ENCODE results near the gene SMYD3. TPM values are rescaled to one million over a fixed set of nuclear protein-coding genes. Genes with fewer than 3 reads are reported as not detected.

The SMYD3 gene
- total and polyA plus RNA-seq, 2 of the 13 experiments (the other 11 are each of a cell fraction or from before 2014, with no cell fraction given), result 27.7 to 35.8 TPM

GRCh38 chr1:246428542-246429308, 78.4 kb downstream of the SMYD3 start:
- no peak for DNase-seq (ENCODE audit: low spot score)
- H3K27ac ChIP-seq (ENCODE audit: extremely low read length, insufficient read depth, low read length), result no peak overlapping the region
- intact Hi-C loops (cut with micrococcal nuclease; ENCODE audit: unreplicated experiment) (no loop called here), in situ Hi-C loops (cut with HindIII; ENCODE audit: extremely low pct_ligation_motif_present, low pct_unique_long_range_greater_than_20kb) (no loop called here)
- no peaks in the 10 kb centered on the region for H4K20me1 ChIP-seq (ENCODE audit: insufficient read depth, low read length)
- CTCF ChIA-PET (ENCODE audit: low intra/inter-chr PET ratio, low total read pairs), result no interaction called here
- BruUV-seq (replicated peaks), result no TSS peak
- H3K4me3 ChIP-seq (replicated peaks in 1 of 3; ENCODE audit: insufficient read depth in 1 of 3, low read depth in 2 of 3, low read length in 3 of 3), result no peak overlapping the region
- ATAC-seq, result no peak
- POLR2A ChIA-PET, result no interaction called here
- no peak overlapping the region for H3K9ac ChIP-seq (ENCODE audit: insufficient read depth, low read depth, low read length)
- no peaks in the 10 kb centered on the region for H3K27me3 ChIP-seq (ENCODE audit: control insufficient read depth in 1 of 2, insufficient read depth in 2 of 2, low read length in 2 of 2)
- H3K9me3 ChIP-seq (ENCODE audit: low read length), result no peaks in the 10 kb centered on the region
- no peak overlapping the region for H3K4me2 ChIP-seq (ENCODE audit: low read depth, low read length)
- WGBS (ENCODE audit: low lambda C conversion rate), result 82% methylated on average over 7 of the region's 9 CpGs
- H3K36me3 ChIP-seq (replicated peaks in 1 of 2; ENCODE audit: control insufficient read depth in 1 of 2, insufficient read depth in 2 of 2, low read length in 2 of 2), result no peaks in the 10 kb centered on the region
- TF ChIP-seq, protein P1, sequence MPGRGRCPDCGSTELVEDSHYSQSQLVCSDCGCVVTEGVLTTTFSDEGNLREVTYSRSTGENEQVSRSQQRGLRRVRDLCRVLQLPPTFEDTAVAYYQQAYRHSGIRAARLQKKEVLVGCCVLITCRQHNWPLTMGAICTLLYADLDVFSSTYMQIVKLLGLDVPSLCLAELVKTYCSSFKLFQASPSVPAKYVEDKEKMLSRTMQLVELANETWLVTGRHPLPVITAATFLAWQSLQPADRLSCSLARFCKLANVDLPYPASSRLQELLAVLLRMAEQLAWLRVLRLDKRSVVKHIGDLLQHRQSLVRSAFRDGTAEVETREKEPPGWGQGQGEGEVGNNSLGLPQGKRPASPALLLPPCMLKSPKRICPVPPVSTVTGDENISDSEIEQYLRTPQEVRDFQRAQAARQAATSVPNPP (CRISPR knock-in tag; IDR thresholded peaks at IDR 0.05), result no peak
- TF ChIP-seq CCDC6 (CRISPR knock-in tag; IDR thresholded peaks at IDR 0.05) (no peak), NCOA5 (CRISPR knock-in tag; IDR thresholded peaks at IDR 0.05) (no peak)
- H2AFZ ChIP-seq (ENCODE audit: low read length), result no peak overlapping the region
- no peaks in the 10 kb centered on the region for H3K79me2 ChIP-seq (ENCODE audit: insufficient read depth, low read length)
- H3K4me1 ChIP-seq (ENCODE audit: insufficient read depth, low read length), result peaks cover 11% of the 10 kb centered on the region
- no peak for FAIRE-seq

GRCh38 chr1:246427611-246428010, 79.5 kb downstream of the SMYD3 start:
- no peak for FAIRE-seq
- no peak for ATAC-seq
- Histone ChIP-seq H3K27me3 (ENCODE audit: control insufficient read depth in 1 of 2, insufficient read depth in 2 of 2, low read length in 2 of 2) (no peaks in the 10 kb centered on the region), H3K36me3 (replicated peaks in 1 of 2; ENCODE audit: control insufficient read depth in 1 of 2, insufficient read depth in 2 of 2, low read length in 2 of 2) (no peaks in the 10 kb centered on the region), H3K9ac (ENCODE audit: insufficient read depth, low read depth, low read length) (no peak overlapping the region), H3K79me2 (ENCODE audit: insufficient read depth, low read length) (no peaks in the 10 kb centered on the region), H3K4me3 (replicated peaks in 1 of 3; ENCODE audit: insufficient read depth in 1 of 3, low read depth in 2 of 3, low read length in 3 of 3) (no peak overlapping the region), H4K20me1 (ENCODE audit: insufficient read depth, low read length) (no peaks in the 10 kb centered on the region), H3K4me1 (ENCODE audit: insufficient read depth, low read length) (peaks cover 11% of the 10 kb centered on the region), H3K4me2 (ENCODE audit: low read depth, low read length) (no peak overlapping the region), H3K27ac (ENCODE audit: extremely low read length, insufficient read depth, low read length) (no peak overlapping the region), H2AFZ (ENCODE audit: low read length) (no peak overlapping the region), H3K9me3 (ENCODE audit: low read length) (no peaks in the 10 kb centered on the region)
- POLR2A ChIA-PET, result no interaction called here
- WGBS (ENCODE audit: low lambda C conversion rate), result 100% methylated on average over 3 of the region's 3 CpGs
- DNase-seq (ENCODE audit: low spot score), result no peak
- CTCF ChIA-PET (ENCODE audit: low intra/inter-chr PET ratio, low total read pairs), result no interaction called here
- BruUV-seq (replicated peaks), result no TSS peak
- in situ Hi-C loops (cut with HindIII; ENCODE audit: extremely low pct_ligation_motif_present, low pct_unique_long_range_greater_than_20kb), result no loop called here
- intact Hi-C loops (cut with micrococcal nuclease; ENCODE audit: unreplicated experiment), result no loop called here
- TF ChIP-seq ZNF558 (CRISPR knock-in tag; IDR thresholded peaks at IDR 0.05; ENCODE audit: borderline replicate concordance) (no peak), ZNF782 (CRISPR knock-in tag; IDR thresholded peaks at IDR 0.05; ENCODE audit: borderline replicate concordance) (no peak), KAT7 (CRISPR knock-in tag; IDR thresholded peaks at IDR 0.05; ENCODE audit: borderline replicate concordance) (no peak), GMEB1 (CRISPR knock-in tag; IDR thresholded peaks at IDR 0.05; ENCODE audit: borderline replicate concordance) (no peak), ZBTB44 (CRISPR knock-in tag; IDR thresholded peaks at IDR 0.05) (no peak), ISL2 (CRISPR knock-in tag; IDR thresholded peaks at IDR 0.05) (no peak), ZNF205 (CRISPR knock-in tag; IDR thresholded peaks at IDR 0.05) (no peak), HHEX (CRISPR knock-in tag; IDR thresholded peaks at IDR 0.05) (no peak), SNRNP70 (IDR thresholded peaks at IDR 0.05; ENCODE audit: low read depth, low read length) (no peak), NR0B2 (CRISPR knock-in tag; IDR thresholded peaks at IDR 0.05) (no peak), KDM1A (CRISPR knock-in tag; IDR thresholded peaks at IDR 0.05) (no peak)
